ENCODE data around the gene RC3H1.

- TF ChIP-seq CTCF (IDR thresholded peaks at IDR 0.05), result no peak
- no peak for TF ChIP-seq POLR2A (IDR thresholded peaks at IDR 0.05)
These were observed 31.7 kb upstream of the RC3H1 start for GRCh38 chr1:174053826-174054225.

Measured in Peyer's patch (tissue), 4 donors.